ENCODE results near the gene GSK3A.

GSK3A gene

GRCh38 chr19:42285988-42286348 lies 43.6 kb upstream of the GSK3A start:
- POLR2A ChIA-PET: interaction anchor here (1.9 kb wide), 1 partner anchor 15 kb away, joined by 6 read pairs; no protein-coding TSS in a partner anchor
- TF ChIP-seq CTCF (IDR thresholded peaks at IDR 0.05; ENCODE audit: insufficient read depth, low read length, missing control alignments): no peak
- no peak for DNase-seq (ENCODE audit: low read depth, low spot score)
- peak overlapping the region; percentile 69 for H3K4me3 ChIP-seq (ENCODE audit: low read depth, low read length)
- CTCF ChIA-PET: interaction anchor here (1.3 to 5.1 kb wide), 5 partner anchors 11 to 46 kb away, joined by 3 to 48 read pairs (median 4); no protein-coding TSS in a partner anchor

GRCh38 chr19:42285541-42285941 lies 43.1 kb upstream of the GSK3A start:
- POLR2A ChIA-PET: interaction anchor here (1.9 kb wide), 1 partner anchor 15 kb away, joined by 6 read pairs; no protein-coding TSS in a partner anchor
- peak overlapping the region; percentile 69 for H3K4me3 ChIP-seq (ENCODE audit: low read depth, low read length)
- no peak for DNase-seq (ENCODE audit: low read depth, low spot score)
- no peak for TF ChIP-seq CTCF (IDR thresholded peaks at IDR 0.05; ENCODE audit: insufficient read depth, low read length, missing control alignments)
- CTCF ChIA-PET: interaction anchor here (1.0 to 5.1 kb wide), 6 partner anchors 8 to 45 kb away, joined by 3 to 48 read pairs (median 4); no protein-coding TSS in a partner anchor

GRCh38 chr19:42284591-42285341 lies 42.4 kb upstream of the GSK3A start:
- peak overlapping the region; percentile 69 for H3K4me3 ChIP-seq (ENCODE audit: low read depth, low read length)
- ChIA-PET CTCF (interaction anchor here (1.0 to 5.1 kb wide), 6 partner anchors 9 to 45 kb away, joined by 3 to 48 read pairs (median 4); no protein-coding TSS in a partner anchor), POLR2A (interaction anchor here (1.9 kb wide), 1 partner anchor 14 kb away, joined by 6 read pairs; no protein-coding TSS in a partner anchor)
- TF ChIP-seq CTCF (IDR thresholded peaks at IDR 0.05; ENCODE audit: insufficient read depth, low read length, missing control alignments): no peak
- no peak for DNase-seq (ENCODE audit: low read depth, low spot score)

GRCh38 chr19:42284066-42284501 lies 41.7 kb upstream of the GSK3A start:
- ChIA-PET POLR2A (interaction anchor here (1.9 kb wide), 1 partner anchor 14 kb away, joined by 6 read pairs; no protein-coding TSS in a partner anchor), CTCF (interaction anchor here (2.3 to 5.1 kb wide), 2 partner anchors 13 to 38 kb away, joined by 17 to 48 read pairs; no protein-coding TSS in a partner anchor)
- DNase-seq (ENCODE audit: low read depth, low spot score): no peak
- no peak for TF ChIP-seq CTCF (IDR thresholded peaks at IDR 0.05; ENCODE audit: insufficient read depth, low read length, missing control alignments)
- H3K4me3 ChIP-seq (ENCODE audit: low read depth, low read length): peak overlapping the region; percentile 69

GRCh38 chr19:42283188-42284065 lies 41.0 kb upstream of the GSK3A start:
- H3K4me3 ChIP-seq (ENCODE audit: low read depth, low read length): peak overlapping the region; percentile 69
- CTCF ChIA-PET: interaction anchor here (0.9 to 7.4 kb wide), 4 partner anchors 9 to 38 kb away, joined by 3 to 255 read pairs (median 11); partner anchors contain the start of gene GSK3A
- DNase-seq (ENCODE audit: low read depth, low spot score): no peak
- POLR2A ChIA-PET: interaction anchor here (0.7 to 1.1 kb wide), 3 partner anchors 11 to 172 kb away, joined by 3 read pairs; no protein-coding TSS in a partner anchor
- no peak for TF ChIP-seq CTCF (IDR thresholded peaks at IDR 0.05; ENCODE audit: insufficient read depth, low read length, missing control alignments)
